SK-N-SH (cell line): Measurements from ENCODE around the gene ADAP1. TPM values are rescaled to one million over a fixed set of nuclear protein-coding genes. Genes with fewer than 3 reads are reported as not detected.

Experiments used
- CTCF ChIA-PET: fragments of 300-600, 350-600 bp; formaldehyde crosslinking; extraction: SDS; loops from one replicate; lab custom pipeline; 2021; lab: Yijun Ruan, JAX
- POLR2A ChIA-PET: fragments of 350-600 bp; sonication (Branson Sonifier 250); formaldehyde crosslinking; extraction: SDS; loops from one replicate; lab custom pipeline; 2020; ENCODE audit warnings: antibody characterized with exemption, inconsistent platforms; lab: Yijun Ruan, JAX
- DNase-seq: peaks from one replicate; pipeline ENCODE4 v3.0.0; 2012
- H2AFZ ChIP-seq: fragments of 200-600 bp; sonication (generic); 2 replicates; pipeline ENCODE4 v1.8.1; 2016; ENCODE audit warnings: antibody characterized with exemption, mild to moderate bottlenecking, low read depth
- H3F3A ChIP-seq: fragments of 200-600 bp; sonication (generic); replicated peaks from 2 replicates; pipeline ENCODE3; 2016; ENCODE audit warnings: antibody characterized with exemption, mild to moderate bottlenecking; ENCODE audit not compliant: insufficient read depth
- H3K27ac ChIP-seq, 2 experiments: fragments of 200-500 bp in 1 of 2; fragments of 200-600 bp in 1 of 2; sonication (Bioruptor generic) in 1 of 2; sonication (generic), shearing (Covaris generic) in 1 of 2; 2 replicates each; pipeline versions ENCODE4 v1.5.1 to v1.6.1; 2014 to 2016; ENCODE audit warnings: low read depth in 2 of 2, inconsistent platforms in 1 of 2, low read length in 1 of 2, mild to moderate bottlenecking in 1 of 2, mixed read lengths in 1 of 2
- H3K27me3 ChIP-seq: fragments of 200-600 bp; sonication (generic), shearing (Covaris generic); 2 replicates; pipeline ENCODE4 v1.6.1; 2016; ENCODE audit warnings: mixed run types; ENCODE audit not compliant: insufficient read depth
- H3K36me3 ChIP-seq, 2 experiments: fragments of 200-500 bp in 1 of 2; fragments of 200-600 bp in 1 of 2; sonication (Bioruptor generic) in 1 of 2; sonication (generic) in 1 of 2; replicated peaks in 1 of 2; 2 replicates each; pipeline versions ENCODE3 to v1.5.1; 2014 to 2016; ENCODE audit warnings: low read length in 1 of 2, mild to moderate bottlenecking in 1 of 2; ENCODE audit not compliant: insufficient read depth in 2 of 2, control insufficient read depth in 1 of 2
- H3K4me1 ChIP-seq, 2 experiments: fragments of 200-500 bp in 1 of 2; fragments of 200-600 bp in 1 of 2; sonication (Bioruptor generic) in 1 of 2; sonication (generic), shearing (Covaris generic) in 1 of 2; 2 replicates each; pipeline versions ENCODE4 v1.5.1 to v1.6.1; 2014 to 2016; ENCODE audit warnings: low read depth in 1 of 2, low read length in 1 of 2, mixed run types in 1 of 2; ENCODE audit not compliant: insufficient read depth in 2 of 2, control insufficient read depth in 1 of 2
- H3K4me2 ChIP-seq: fragments of 200-600 bp; sonication (generic), shearing (Covaris generic); 2 replicates; pipeline ENCODE4 v1.6.1; 2017; ENCODE audit warnings: mixed run types
- H3K4me3 ChIP-seq, 2 experiments: fragments of 200-500 bp in 1 of 2; fragments of 200-600 bp in 1 of 2; sonication (Bioruptor generic) in 1 of 2; sonication (generic), shearing (Covaris generic) in 1 of 2; 2 replicates each; pipeline versions ENCODE4 v1.5.1 to v1.8.1; 2014 to 2016; ENCODE audit warnings: low read depth in 2 of 2, inconsistent platforms in 1 of 2, low read length in 1 of 2, mild to moderate bottlenecking in 1 of 2, mixed read lengths in 1 of 2, moderate library complexity in 1 of 2
- H3K79me2 ChIP-seq: fragments of 200-600 bp; sonication (generic); 2 replicates; pipeline ENCODE4 v1.8.1; 2017; ENCODE audit warnings: mild to moderate bottlenecking; ENCODE audit not compliant: insufficient read depth
- H3K9ac ChIP-seq: fragments of 200-600 bp; sonication (generic); 2 replicates; pipeline ENCODE4 v1.6.1; 2017; ENCODE audit warnings: mixed run types
- H3K9me2 ChIP-seq: fragments of 200-600 bp; sonication (generic); 2 replicates; pipeline ENCODE4 v1.6.1; 2017; ENCODE audit warnings: mixed run types
- H3K9me3 ChIP-seq: fragments of 200-600 bp; sonication (generic); 2 replicates; pipeline ENCODE4 v1.6.1; 2017; ENCODE audit warnings: mixed run types, mild to moderate bottlenecking, moderate library complexity
- H4K20me1 ChIP-seq: fragments of 200-600 bp; sonication (generic); 2 replicates; pipeline ENCODE4 v1.6.1; 2017; ENCODE audit warnings: mild to moderate bottlenecking, mixed run types; ENCODE audit not compliant: insufficient read depth
- CHD2 ChIP-seq: fragments of 150-350 bp; IDR thresholded peaks from 2 replicates; pipeline ENCODE4 v1.6.1; 2018; ENCODE audit warnings: low read length; ENCODE audit not compliant: partially characterized antibody
- ELF1 ChIP-seq: IDR thresholded peaks from 2 replicates; pipeline ENCODE4 v1.4.0; 2012
- EP300 ChIP-seq, 2 experiments: IDR thresholded peaks; 2 replicates each; pipeline versions ENCODE4 v1.4.0 to v1.6.1; 2012; ENCODE audit warnings: borderline replicate concordance in 1 of 2, low read depth in 1 of 2, low read length in 1 of 2
- FOXJ3 ChIP-seq: sonication (generic); formaldehyde crosslinking; IDR thresholded peaks from 2 replicates; pipeline ENCODE4 v1.5.1; 2020; ENCODE audit warnings: mild to moderate bottlenecking, missing genetic modification reagents
- FOXM1 ChIP-seq: IDR thresholded peaks from 2 replicates; pipeline ENCODE4 v1.4.0; 2012; ENCODE audit warnings: low read depth, mild to moderate bottlenecking
- JUND ChIP-seq: IDR thresholded peaks from 2 replicates; pipeline ENCODE4 v1.4.0; 2012
- MEF2A ChIP-seq: IDR thresholded peaks from 2 replicates; pipeline ENCODE4 v1.4.0; 2012; ENCODE audit warnings: low read depth, borderline replicate concordance
- MXI1 ChIP-seq: IDR thresholded peaks from 2 replicates; pipeline ENCODE4 v1.6.1; 2012; ENCODE audit warnings: mild to moderate bottlenecking, low read depth, low read length, improper control_type of control experiment
- POLR2AphosphoS5 ChIP-seq: IDR thresholded peaks from 2 replicates; pipeline ENCODE4 v1.6.1; 2012; ENCODE audit warnings: low read depth, low read length
- RAD21 ChIP-seq: IDR thresholded peaks from 2 replicates; pipeline ENCODE4 v1.6.1; 2012; ENCODE audit warnings: mild to moderate bottlenecking, low read length
- RCOR1 ChIP-seq: fragments of 150-350 bp; IDR thresholded peaks from 2 replicates; pipeline ENCODE4 v1.6.1; 2017; ENCODE audit warnings: antibody characterized with exemption, low read length
- SIN3A ChIP-seq: IDR thresholded peaks from 2 replicates; pipeline ENCODE4 v1.6.1; 2012; ENCODE audit warnings: low read depth, mild to moderate bottlenecking, low read length, moderate library complexity, borderline replicate concordance
- SMC3 ChIP-seq: IDR thresholded peaks from 2 replicates; pipeline ENCODE4 v1.6.1; 2012; ENCODE audit warnings: low read depth, low read length, improper control_type of control experiment
- TAF1 ChIP-seq: IDR thresholded peaks from 2 replicates; pipeline ENCODE4 v1.6.1; 2012; ENCODE audit warnings: low read depth, mild to moderate bottlenecking, low read length, moderate library complexity, borderline replicate concordance
- TCF12 ChIP-seq: IDR thresholded peaks from 2 replicates; pipeline ENCODE4 v1.4.0; 2012
- YY1 ChIP-seq: IDR thresholded peaks from 2 replicates; pipeline ENCODE4 v1.4.0; 2012; ENCODE audit warnings: low read depth, mild to moderate bottlenecking
- WGBS: methylation state at CpG from one replicate; pipeline ENCODE4 v1.1.6; 2017; ENCODE audit warnings: low lambda C conversion rate; 5-methylcytosine and 5-hydroxymethylcytosine counted together
- polyA plus RNA-seq, 3 experiments: library from polyadenylated mRNA; depleted of rRNA; stranded (reverse); fragments of >200 nt; gene quantifications; 2 replicates each; pipeline ENCODE4 v1.2.3, GENCODE V29; 2012
- TF ChIP-seq, protein P1 (sequence below): IDR thresholded peaks from 2 replicates; pipeline ENCODE4; 2012
- TF ChIP-seq, protein P2 (sequence below): fragments of 150-350 bp; IDR thresholded peaks from 2 replicates; pipeline ENCODE4 v1.6.1; 2016; ENCODE audit warnings: mild to moderate bottlenecking, low read depth, low read length
- TF ChIP-seq, protein P3 (sequence below): fragments of 200-600 bp; sonication (generic); IDR thresholded peaks from 2 replicates; pipeline ENCODE4 v1.6.1; 2017; ENCODE audit warnings: antibody characterized with exemption, mild to moderate bottlenecking, moderate library complexity

Gene ADAP1
- polyA plus RNA-seq, 1 of the 3 experiments (the other 2 are of a cell fraction), result 3.2 TPM

DNA sequence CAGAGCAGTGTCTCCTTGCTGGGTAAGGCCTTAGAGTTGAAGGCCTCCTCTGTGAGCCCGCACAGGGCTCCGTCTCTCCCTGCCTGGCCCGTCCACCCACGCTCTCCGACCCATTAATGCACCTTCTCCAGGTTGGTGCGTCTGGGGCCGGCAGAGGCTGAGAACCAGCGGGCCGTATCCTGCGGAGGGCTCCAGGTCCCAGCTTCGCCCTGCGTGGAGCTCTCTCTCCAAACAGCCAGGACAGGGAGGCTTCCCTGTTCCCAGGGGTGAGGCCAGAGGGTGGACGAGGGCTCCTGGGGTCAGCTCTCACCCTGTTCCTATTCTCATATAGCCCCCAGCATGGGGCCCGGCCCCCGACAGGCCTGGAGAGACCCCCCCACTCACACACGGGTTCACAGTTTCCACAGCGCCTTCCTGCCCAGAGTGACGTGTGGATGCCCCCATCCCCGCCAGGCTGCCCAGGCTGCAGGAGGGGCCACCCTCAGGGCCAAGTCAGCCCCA is 43.5 kb downstream of the ADAP1 start:
- Histone ChIP-seq H4K20me1 (no peaks in the 10 kb centered on the region), H3K79me2 (no peaks in the 10 kb centered on the region), H3K36me3 (no peaks in the 10 kb centered on the region), H3K27ac (no peak overlapping the region), H3K9ac (no peak overlapping the region), H3K4me2 (no peak overlapping the region), H3K4me3 (no peak overlapping the region), H3K27me3 (no peaks in the 10 kb centered on the region), H3K9me2 (no peaks in the 10 kb centered on the region), H3K9me3 (no peaks in the 10 kb centered on the region), H3K4me1 (peaks cover 0 to 17% of the 10 kb centered on the region in 2 experiments; a peak in 1 of 4 replicates), H3F3A (peaks cover 3% of the 10 kb centered on the region), H2AFZ (no peak overlapping the region)
- ChIA-PET CTCF (interaction anchor here (1.0 to 4.7 kb wide), 8 partner anchors 11 to 265 kb away, joined by 3 to 99 read pairs (median 14); partner anchors contain the start of genes ADAP1 and GPR146), POLR2A (no interaction called here)
- TF ChIP-seq SIN3A (no peak), MEF2A (no peak), TCF12 (no peak), TAF1 (no peak), MXI1 (no peak), RCOR1 (no peak), FOXM1 (no peak), POLR2AphosphoS5 (no peak), ELF1 (no peak), FOXJ3 (no peak), EP300 (IDR thresholded peaks at IDR 0.05; ENCODE audit: borderline replicate concordance in 1 of 2, low read depth in 1 of 2, low read length in 1 of 2) (no peak), YY1 (no peak), SMC3 (no peak), CHD2 (no peak), RAD21 (no peak), JUND (no peak)
- TF ChIP-seq, protein P1, sequence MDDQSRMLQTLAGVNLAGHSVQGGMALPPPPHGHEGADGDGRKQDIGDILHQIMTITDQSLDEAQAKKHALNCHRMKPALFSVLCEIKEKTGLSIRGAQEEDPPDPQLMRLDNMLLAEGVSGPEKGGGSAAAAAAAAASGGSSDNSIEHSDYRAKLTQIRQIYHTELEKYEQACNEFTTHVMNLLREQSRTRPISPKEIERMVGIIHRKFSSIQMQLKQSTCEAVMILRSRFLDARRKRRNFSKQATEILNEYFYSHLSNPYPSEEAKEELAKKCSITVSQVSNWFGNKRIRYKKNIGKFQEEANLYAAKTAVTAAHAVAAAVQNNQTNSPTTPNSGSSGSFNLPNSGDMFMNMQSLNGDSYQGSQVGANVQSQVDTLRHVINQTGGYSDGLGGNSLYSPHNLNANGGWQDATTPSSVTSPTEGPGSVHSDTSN, result no peak
- TF ChIP-seq, protein P2, sequence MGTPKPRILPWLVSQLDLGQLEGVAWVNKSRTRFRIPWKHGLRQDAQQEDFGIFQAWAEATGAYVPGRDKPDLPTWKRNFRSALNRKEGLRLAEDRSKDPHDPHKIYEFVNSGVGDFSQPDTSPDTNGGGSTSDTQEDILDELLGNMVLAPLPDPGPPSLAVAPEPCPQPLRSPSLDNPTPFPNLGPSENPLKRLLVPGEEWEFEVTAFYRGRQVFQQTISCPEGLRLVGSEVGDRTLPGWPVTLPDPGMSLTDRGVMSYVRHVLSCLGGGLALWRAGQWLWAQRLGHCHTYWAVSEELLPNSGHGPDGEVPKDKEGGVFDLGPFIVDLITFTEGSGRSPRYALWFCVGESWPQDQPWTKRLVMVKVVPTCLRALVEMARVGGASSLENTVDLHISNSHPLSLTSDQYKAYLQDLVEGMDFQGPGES, result no peak
- TF ChIP-seq, protein P3, sequence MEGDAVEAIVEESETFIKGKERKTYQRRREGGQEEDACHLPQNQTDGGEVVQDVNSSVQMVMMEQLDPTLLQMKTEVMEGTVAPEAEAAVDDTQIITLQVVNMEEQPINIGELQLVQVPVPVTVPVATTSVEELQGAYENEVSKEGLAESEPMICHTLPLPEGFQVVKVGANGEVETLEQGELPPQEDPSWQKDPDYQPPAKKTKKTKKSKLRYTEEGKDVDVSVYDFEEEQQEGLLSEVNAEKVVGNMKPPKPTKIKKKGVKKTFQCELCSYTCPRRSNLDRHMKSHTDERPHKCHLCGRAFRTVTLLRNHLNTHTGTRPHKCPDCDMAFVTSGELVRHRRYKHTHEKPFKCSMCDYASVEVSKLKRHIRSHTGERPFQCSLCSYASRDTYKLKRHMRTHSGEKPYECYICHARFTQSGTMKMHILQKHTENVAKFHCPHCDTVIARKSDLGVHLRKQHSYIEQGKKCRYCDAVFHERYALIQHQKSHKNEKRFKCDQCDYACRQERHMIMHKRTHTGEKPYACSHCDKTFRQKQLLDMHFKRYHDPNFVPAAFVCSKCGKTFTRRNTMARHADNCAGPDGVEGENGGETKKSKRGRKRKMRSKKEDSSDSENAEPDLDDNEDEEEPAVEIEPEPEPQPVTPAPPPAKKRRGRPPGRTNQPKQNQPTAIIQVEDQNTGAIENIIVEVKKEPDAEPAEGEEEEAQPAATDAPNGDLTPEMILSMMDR, result no peak
- DNase-seq, result no peak
- 91% methylated on average over 19 of the region's 19 CpGs for WGBS
